GM12878 (cell line): ENCODE results near the gene TEX13B. TPM values are rescaled to one million over a fixed set of nuclear protein-coding genes. Genes with fewer than 3 reads are reported as not detected.

Experiments
- ATAC-seq: fragments of 200-7000 bp; cut with Tn5 transposase; 3 replicates; pipeline ENCODE4 v1.9.1; 2020; ENCODE audit warnings: mild to moderate bottlenecking, moderate library complexity
- BruUV-seq: library from RNA; stranded (reverse); fragments of 400-500 nt; replicated peaks from 2 replicates; lab custom pipeline; 2021; lab: Mats Ljungman, UMichigan
- CTCF ChIA-PET: fragments of 300-600 bp; sonication (Branson Sonifier 250); formaldehyde crosslinking; extraction: SDS; loops from one replicate; lab custom pipeline; 2021; ENCODE audit warnings: inconsistent platforms; lab: Yijun Ruan, JAX
- POLR2A ChIA-PET: fragments of 350-600 bp; formaldehyde crosslinking; extraction: SDS; loops from one replicate; lab custom pipeline; 2021; ENCODE audit warnings: inconsistent platforms; lab: Charles Lee
- RAD21 ChIA-PET: fragments of 300-600 bp; sonication (Branson Sonifier 250); formaldehyde crosslinking; loops from one replicate; lab custom pipeline; 2023; ENCODE audit warnings: antibody characterized with exemption; ENCODE audit not compliant: unreplicated experiment; lab: Charles Lee
- SMC1A ChIA-PET: fragments of 300-600 bp; sonication (Branson Sonifier 250); formaldehyde crosslinking; loops from one replicate; lab custom pipeline; 2023; ENCODE audit not compliant: unreplicated experiment, uncharacterized antibody; lab: Charles Lee
- DNase-seq: peaks from one replicate; pipeline ENCODE4 v3.0.0-alpha.2; 2011; ENCODE audit warnings: low read depth, low spot score
- FAIRE-seq: peaks from 3 replicates; lab custom pipeline; 2011; peaks lifted over from hg19 to GRCh38; lab: Jason Lieb, UNC
- H2AFZ ChIP-seq: 2 replicates; pipeline ENCODE4 v1.6.0; 2011; ENCODE audit warnings: low read depth, low read length, control low read depth; ENCODE audit not compliant: control insufficient read depth
- H3K27ac ChIP-seq: 2 replicates; pipeline ENCODE4 v1.5.1; 2011; ENCODE audit warnings: control low read depth; ENCODE audit not compliant: control insufficient read depth, insufficient read depth
- H3K27me3 ChIP-seq, 2 experiments: replicated peaks in 1 of 2; 2 replicates each; pipeline versions ENCODE4 v1.6.0 to v1.6.1; 2011; ENCODE audit warnings: low read length in 1 of 2; ENCODE audit not compliant: control insufficient read depth in 2 of 2, insufficient read depth in 2 of 2
- H3K36me3 ChIP-seq, 2 experiments: 2 replicates each; pipeline ENCODE4 v1.5.1; 2011; ENCODE audit warnings: low read length in 1 of 2; ENCODE audit not compliant: control insufficient read depth in 2 of 2, insufficient read depth in 2 of 2
- H3K4me1 ChIP-seq: 2 replicates; pipeline ENCODE4 v1.6.1; 2011; ENCODE audit warnings: mild to moderate bottlenecking, low read length, moderate library complexity, mixed read lengths; ENCODE audit not compliant: control insufficient read depth, insufficient read depth
- H3K4me2 ChIP-seq: 2 replicates; pipeline ENCODE4 v1.6.0; 2011; ENCODE audit warnings: control low read depth; ENCODE audit not compliant: control insufficient read depth, insufficient read depth
- H3K4me3 ChIP-seq: fragments of 200-600 bp; sonication (generic); 2 replicates; pipeline ENCODE4 v1.5.1; 2016
- H3K79me2 ChIP-seq: 2 replicates; pipeline ENCODE4 v1.6.0; 2011; ENCODE audit warnings: low read length; ENCODE audit not compliant: control insufficient read depth, insufficient read depth
- H3K9ac ChIP-seq: 2 replicates; pipeline ENCODE4 v1.8.0; 2011; ENCODE audit warnings: low read length, control low read depth, mixed read lengths; ENCODE audit not compliant: control insufficient read depth, insufficient read depth
- H3K9me3 ChIP-seq: replicated peaks from 3 replicates; pipeline ENCODE4 v1.5.1; 2011; ENCODE audit warnings: mild to moderate bottlenecking, low read length; ENCODE audit not compliant: control insufficient read depth, insufficient read depth
- H4K20me1 ChIP-seq: 2 replicates; pipeline ENCODE4 v1.6.0; 2011; ENCODE audit not compliant: control insufficient read depth, insufficient read depth
- BCL11A ChIP-seq: IDR thresholded peaks from 2 replicates; pipeline ENCODE4 v1.6.1; 2011; ENCODE audit warnings: low read depth, low read length
- BMI1 ChIP-seq: fragments of 450-650 bp; IDR thresholded peaks from 2 replicates; pipeline ENCODE4 v1.6.1; 2016; ENCODE audit warnings: mild to moderate bottlenecking, moderate library complexity, borderline replicate concordance
- CREB1 ChIP-seq: IDR thresholded peaks from 2 replicates; pipeline ENCODE4 v1.6.1; 2012; ENCODE audit warnings: low read depth, mild to moderate bottlenecking, inconsistent platforms
- HDAC6 ChIP-seq: fragments of 200-600 bp; sonication (generic); IDR thresholded peaks from one replicate; pipeline ENCODE4 v1.8.0; 2017; ENCODE audit warnings: antibody characterized with exemption; ENCODE audit not compliant: unreplicated experiment
- IRF4 ChIP-seq: IDR thresholded peaks from 2 replicates; pipeline ENCODE4 v1.6.1; 2011; ENCODE audit warnings: low read depth, low read length
- MEF2A ChIP-seq: IDR thresholded peaks from 2 replicates; pipeline ENCODE4 v1.6.1; 2011; ENCODE audit warnings: low read depth, mild to moderate bottlenecking, low read length, moderate library complexity; ENCODE audit not compliant: insufficient read depth
- NR2C2 ChIP-seq: IDR thresholded peaks from 2 replicates; pipeline ENCODE4 v1.6.1; 2011; ENCODE audit warnings: borderline replicate concordance, low read depth; ENCODE audit not compliant: control insufficient read depth, insufficient read length
- PAX5 ChIP-seq: IDR thresholded peaks from 2 replicates; pipeline ENCODE4 v1.6.1; 2011; ENCODE audit warnings: low read depth, low read length, borderline replicate concordance
- RAD21 ChIP-seq: IDR thresholded peaks from 2 replicates; pipeline ENCODE4 v1.6.1; 2011; ENCODE audit warnings: mild to moderate bottlenecking, low read depth, low read length, moderate library complexity; ENCODE audit not compliant: insufficient read depth
- SPI1 ChIP-seq: IDR thresholded peaks from 2 replicates; pipeline ENCODE4 v1.6.1; 2011; ENCODE audit warnings: low read depth, mild to moderate bottlenecking, low read length, moderate library complexity, borderline replicate concordance; ENCODE audit not compliant: insufficient read depth
- SUPT20H ChIP-seq: IDR thresholded peaks from 2 replicates; pipeline ENCODE4 v1.6.1; 2011; ENCODE audit warnings: low read depth, mild to moderate bottlenecking, low read length, moderate library complexity, borderline replicate concordance; ENCODE audit not compliant: control insufficient read depth
- TBL1XR1 ChIP-seq: IDR thresholded peaks from 2 replicates; pipeline ENCODE4 v1.6.1; 2012; ENCODE audit warnings: low read depth, low read length, improper control_type of control experiment
- YBX1 ChIP-seq: fragments of 450-650 bp; IDR thresholded peaks from 2 replicates; pipeline ENCODE4 v1.6.1; 2016; ENCODE audit warnings: antibody characterized with exemption
- ZNF207 ChIP-seq: fragments of 450-650 bp; IDR thresholded peaks from 2 replicates; pipeline ENCODE4 v1.6.1; 2014; ENCODE audit warnings: antibody characterized with exemption, mild to moderate bottlenecking, borderline replicate concordance
- ZNF384 ChIP-seq: IDR thresholded peaks from 2 replicates; pipeline ENCODE4 v1.6.1; 2012; ENCODE audit warnings: low read depth, mild to moderate bottlenecking, low read length, improper control_type of control experiment, borderline replicate concordance
- ZSCAN29 ChIP-seq: fragments of 450-650 bp; IDR thresholded peaks from 2 replicates; pipeline ENCODE4 v1.6.1; 2017; ENCODE audit warnings: mild to moderate bottlenecking, moderate library complexity
- WGBS: methylation state at CpG from one replicate; pipeline ENCODE4 v1.1.6; 2016; ENCODE audit warnings: low lambda C conversion rate; ENCODE audit not compliant: insufficient replicate concordance, insufficient coverage; ENCODE audit errors: missing lambda C conversion rate; 5-methylcytosine and 5-hydroxymethylcytosine counted together
- in situ Hi-C: fragments of 300-500 bp; cut with MboI; formaldehyde crosslinking; loops from 9 replicates; pipeline ENCODE4 v1.14.3; 2018; ENCODE audit warnings: mixed read lengths
- intact Hi-C: fragments of 100-400 bp; cut with micrococcal nuclease; formaldehyde crosslinking; loops from one replicate; pipeline ENCODE4 v1.14.2; 2022; ENCODE audit not compliant: unreplicated experiment
- polyA plus RNA-seq, 11 experiments: library from polyadenylated mRNA; depleted of rRNA in 4 of 11; unstranded in 6 of 11; stranded (reverse) in 5 of 11; fragments of >200 nt; fragmentation: Nextera tagmentation in 4 of 11; fragmentation: Illumina TruSeq in 1 of 11; extraction: Ambion mirVana in 4 of 11; extraction: Trizol in 1 of 11; gene quantifications; 1 replicate in 1 of 11; 2 replicates in 10 of 11; pipeline versions ENCODE4 v1.2.1 to v1.2.3, GENCODE V29; 2011 to 2016; ENCODE audit warnings: inconsistent platforms in 2 of 11, missing spikeins in 2 of 11, low read depth in 1 of 11
- total RNA-seq, 4 experiments: library from RNA; depleted of rRNA in 3 of 4; stranded (reverse); fragments of >200 nt in 3 of 4; fragmentation: Illumina TruSeq in 1 of 4; extraction: Trizol in 1 of 4; gene quantifications; 2 replicates each; pipeline versions ENCODE4 v1.2.1 to v1.2.3, GENCODE V29; 2013 to 2021

Gene TEX13B
- total and polyA plus RNA-seq, 10 of the 15 experiments (the other 5 are each of a cell fraction or from before 2014, with no cell fraction given): not detected

- TF ChIP-seq ZNF207: no peak
- no peak for TF ChIP-seq RAD21
- no peak for TF ChIP-seq SPI1
- TF ChIP-seq YBX1: no peak
- TF ChIP-seq BMI1: no peak
- no peak for TF ChIP-seq PAX5
- no peak for TF ChIP-seq BCL11A
- TF ChIP-seq NR2C2: no peak
- no peak for TF ChIP-seq CREB1
- TF ChIP-seq SUPT20H: no peak
- no peak for TF ChIP-seq TBL1XR1
- TF ChIP-seq MEF2A: no peak
- TF ChIP-seq ZNF384: no peak
- no peak for TF ChIP-seq ZSCAN29
- TF ChIP-seq IRF4: no peak
- TF ChIP-seq HDAC6: no peak
- Histone ChIP-seq H4K20me1 (no peaks in the 10 kb centered on the region), H3K36me3 (no peaks in the 10 kb centered on the region), H3K4me3 (no peak overlapping the region), H3K27me3 (no peaks in the 10 kb centered on the region), H3K9me3 (no peaks in the 10 kb centered on the region), H3K79me2 (no peaks in the 10 kb centered on the region), H3K27ac (no peak overlapping the region), H3K4me1 (no peaks in the 10 kb centered on the region), H3K9ac (no peak overlapping the region), H3K4me2 (no peak overlapping the region), H2AFZ (no peak overlapping the region)
- CTCF ChIA-PET: interaction anchor here (0.6 to 3.0 kb wide), 5 partner anchors 17 to 117 kb away, joined by 3 to 36 read pairs (median 8); no protein-coding TSS in a partner anchor
- DNase-seq (no peak), ATAC-seq (no peak), FAIRE-seq (no peak)
- no TSS peak for BruUV-seq
- WGBS: 6% methylated on average over 1 of the region's 1 CpG
- SMC1A ChIA-PET: interaction anchor here (0.9 to 2.3 kb wide), 4 partner anchors 48 to 117 kb away, joined by 3 to 23 read pairs (median 3); no protein-coding TSS in a partner anchor
- in situ Hi-C loops (no loop called here), intact Hi-C loops (no loop called here)
- POLR2A ChIA-PET: no interaction called here
- RAD21 ChIA-PET: interaction anchor here (3.0 kb wide), 1 partner anchor 48 kb away, joined by 28 read pairs; no protein-coding TSS in a partner anchor
Observed at GRCh38 chrX:108022491-108023089, 40.4 kb upstream of the TEX13B start.
